PC-9 (cell line): ENCODE results near the gene CYB5A. TPM values are rescaled to one million over a fixed set of nuclear protein-coding genes. Genes with fewer than 3 reads are reported as not detected.

ENCODE experiments used
- BruUV-seq: library from RNA; stranded (reverse); fragments of 400-500 nt; replicated peaks from 2 replicates; lab custom pipeline; 2021; lab: Mats Ljungman, UMichigan
- CTCF ChIA-PET: fragments of 300-600 bp; sonication (Branson Sonifier 250); formaldehyde crosslinking; loops from one replicate; lab custom pipeline; 2022; ENCODE audit warnings: antibody characterized with exemption; lab: Charles Lee
- POLR2A ChIA-PET: fragments of 300-600 bp; sonication (Branson Sonifier 250); formaldehyde crosslinking; loops from one replicate; lab custom pipeline; 2022; ENCODE audit warnings: antibody characterized with exemption; ENCODE audit not compliant: unreplicated experiment; lab: Charles Lee
- DNase-seq, 2 experiments: peaks; one replicate each; pipeline versions ENCODE4 v3.0.0 to v3.0.0-alpha.2; 2015 to 2022; ENCODE audit warnings: mixed read lengths in 1 of 2
- H2AFZ ChIP-seq: fragments of 200-600 bp; sonication (generic); 2 replicates; pipeline ENCODE4 v1.8.1; 2017; ENCODE audit warnings: antibody characterized with exemption
- H3F3A ChIP-seq: fragments of 200-600 bp; sonication (generic); 2 replicates; pipeline ENCODE4 v1.8.1; 2017; ENCODE audit warnings: antibody characterized with exemption, mild to moderate bottlenecking, low read depth; ENCODE audit not compliant: insufficient read depth
- H3K27ac ChIP-seq: fragments of 200-600 bp; sonication (generic); 2 replicates; pipeline ENCODE4 v1.6.1; 2016; ENCODE audit warnings: mixed run types
- H3K27me3 ChIP-seq: fragments of 200-600 bp; sonication (generic); 2 replicates; pipeline ENCODE4 v1.6.1; 2016; ENCODE audit warnings: low read depth, mixed run types; ENCODE audit not compliant: insufficient read depth
- H3K36me3 ChIP-seq: fragments of 200-600 bp; sonication (generic); 2 replicates; pipeline ENCODE4 v1.6.1; 2016; ENCODE audit warnings: low read depth, mixed run types
- H3K4me1 ChIP-seq: fragments of 200-600 bp; sonication (generic); replicated peaks from 2 replicates; pipeline ENCODE4 v1.6.1; 2016; ENCODE audit warnings: mixed run types; ENCODE audit not compliant: insufficient read depth
- H3K4me2 ChIP-seq: fragments of 200-600 bp; sonication (generic); 2 replicates; pipeline ENCODE4 v1.6.1; 2017; ENCODE audit warnings: mixed run types
- H3K4me3 ChIP-seq: fragments of 200-600 bp; sonication (generic); 2 replicates; pipeline ENCODE4 v1.6.1; 2016; ENCODE audit warnings: mixed run types
- H3K79me2 ChIP-seq: fragments of 200-600 bp; sonication (generic); 2 replicates; pipeline ENCODE4 v1.6.1; 2017; ENCODE audit warnings: low read depth, mixed run types
- H3K9me2 ChIP-seq: fragments of 200-600 bp; sonication (generic); 2 replicates; pipeline ENCODE4 v1.8.1; 2017; ENCODE audit warnings: mild to moderate bottlenecking; ENCODE audit not compliant: insufficient read depth
- H3K9me3 ChIP-seq: fragments of 200-600 bp; sonication (generic); 2 replicates; pipeline ENCODE4 v1.8.1; 2016; ENCODE audit warnings: low read depth; ENCODE audit not compliant: insufficient read depth
- H4K20me1 ChIP-seq: fragments of 200-600 bp; sonication (generic); 2 replicates; pipeline ENCODE4 v1.8.1; 2017; ENCODE audit not compliant: insufficient read depth
- EZH2 ChIP-seq: fragments of 200-600 bp; sonication (generic); IDR thresholded peaks from 2 replicates; pipeline ENCODE4 v1.8.0; 2017; ENCODE audit warnings: antibody characterized with exemption, low read depth
- intact Hi-C: fragments of 100-400 bp; cut with micrococcal nuclease; formaldehyde crosslinking; loops from one replicate; pipeline ENCODE4 v1.10.0; 2022; ENCODE audit not compliant: unreplicated experiment
- total RNA-seq: library from RNA; stranded (reverse); gene quantifications from 2 replicates; pipeline ENCODE4 v1.2.3, GENCODE V29; 2021
- TF ChIP-seq, protein P1 (sequence below): fragments of 200-600 bp; sonication (generic); conservative IDR thresholded peaks from 2 replicates; pipeline ENCODE4 v1.6.1; 2017; ENCODE audit warnings: mixed run types, antibody characterized with exemption, mild to moderate bottlenecking, moderate library complexity

Gene CYB5A
- total RNA-seq, 1 experiment from 2014 or later, result 109 TPM

DNA sequence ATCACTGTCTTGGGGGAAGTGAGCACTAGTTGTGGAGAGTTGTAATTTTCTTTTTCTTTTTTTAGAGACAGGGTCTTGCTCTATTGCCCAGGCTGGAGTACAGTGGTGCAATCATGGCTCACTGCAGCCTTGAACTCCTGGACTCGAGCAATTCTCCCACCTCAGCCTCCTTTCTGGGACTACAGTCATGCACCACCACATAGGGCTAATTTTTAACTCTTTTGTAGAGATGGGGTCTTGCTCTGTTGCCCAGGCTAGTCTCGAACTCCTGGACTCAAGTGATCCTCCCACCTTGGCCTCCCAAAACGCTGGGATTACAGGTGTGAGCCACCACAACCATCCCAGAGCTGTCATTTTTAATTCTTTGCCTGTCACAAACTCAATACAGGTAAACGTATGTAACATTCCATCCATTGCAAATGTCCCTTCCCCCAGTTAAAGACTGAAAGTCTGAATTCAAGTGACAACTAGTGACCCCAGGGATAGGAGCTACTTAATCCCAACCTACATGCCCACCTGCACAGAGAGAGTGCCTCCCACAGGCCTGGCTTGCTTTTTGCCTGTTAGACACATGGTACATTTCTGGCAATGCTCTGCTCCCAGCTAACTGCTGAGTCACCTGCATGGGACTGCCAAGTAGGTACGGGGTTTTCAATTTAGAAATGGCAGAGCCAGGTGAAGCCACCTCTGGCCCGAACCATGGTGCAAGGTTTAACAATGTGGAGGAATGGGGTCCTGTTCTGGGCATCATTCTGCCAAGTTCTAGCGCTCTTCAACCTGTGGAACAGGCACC lies 60.6 kb downstream of the CYB5A start:
- intact Hi-C loops, result no loop called here
- H3F3A ChIP-seq, result peaks cover 27% of the 10 kb centered on the region
- CTCF ChIA-PET, result no interaction called here
- peaks cover 61% of the 10 kb centered on the region for H3K4me1 ChIP-seq
- peak; percentile 17 to 76 for DNase-seq
- H3K27ac ChIP-seq, result peak overlapping the region; percentile 34
- no peak for TF ChIP-seq EZH2
- TF ChIP-seq, protein P1, sequence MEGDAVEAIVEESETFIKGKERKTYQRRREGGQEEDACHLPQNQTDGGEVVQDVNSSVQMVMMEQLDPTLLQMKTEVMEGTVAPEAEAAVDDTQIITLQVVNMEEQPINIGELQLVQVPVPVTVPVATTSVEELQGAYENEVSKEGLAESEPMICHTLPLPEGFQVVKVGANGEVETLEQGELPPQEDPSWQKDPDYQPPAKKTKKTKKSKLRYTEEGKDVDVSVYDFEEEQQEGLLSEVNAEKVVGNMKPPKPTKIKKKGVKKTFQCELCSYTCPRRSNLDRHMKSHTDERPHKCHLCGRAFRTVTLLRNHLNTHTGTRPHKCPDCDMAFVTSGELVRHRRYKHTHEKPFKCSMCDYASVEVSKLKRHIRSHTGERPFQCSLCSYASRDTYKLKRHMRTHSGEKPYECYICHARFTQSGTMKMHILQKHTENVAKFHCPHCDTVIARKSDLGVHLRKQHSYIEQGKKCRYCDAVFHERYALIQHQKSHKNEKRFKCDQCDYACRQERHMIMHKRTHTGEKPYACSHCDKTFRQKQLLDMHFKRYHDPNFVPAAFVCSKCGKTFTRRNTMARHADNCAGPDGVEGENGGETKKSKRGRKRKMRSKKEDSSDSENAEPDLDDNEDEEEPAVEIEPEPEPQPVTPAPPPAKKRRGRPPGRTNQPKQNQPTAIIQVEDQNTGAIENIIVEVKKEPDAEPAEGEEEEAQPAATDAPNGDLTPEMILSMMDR, result no peak; the same call in 1 of the 2 replicates
- H3K27me3 ChIP-seq, result no peaks in the 10 kb centered on the region
- H3K4me3 ChIP-seq, result no peak overlapping the region
- no TSS peak for BruUV-seq
- H3K36me3 ChIP-seq, result no peaks in the 10 kb centered on the region
- H2AFZ ChIP-seq, result peak overlapping the region; percentile 35; the same call in 1 of the 2 replicates
- no peaks in the 10 kb centered on the region for H4K20me1 ChIP-seq
- no peaks in the 10 kb centered on the region for H3K9me3 ChIP-seq
- POLR2A ChIA-PET, result no interaction called here
- H3K4me2 ChIP-seq, result peak overlapping the region; percentile 35
- H3K79me2 ChIP-seq, result no peaks in the 10 kb centered on the region
- no peaks in the 10 kb centered on the region for H3K9me2 ChIP-seq

DNA sequence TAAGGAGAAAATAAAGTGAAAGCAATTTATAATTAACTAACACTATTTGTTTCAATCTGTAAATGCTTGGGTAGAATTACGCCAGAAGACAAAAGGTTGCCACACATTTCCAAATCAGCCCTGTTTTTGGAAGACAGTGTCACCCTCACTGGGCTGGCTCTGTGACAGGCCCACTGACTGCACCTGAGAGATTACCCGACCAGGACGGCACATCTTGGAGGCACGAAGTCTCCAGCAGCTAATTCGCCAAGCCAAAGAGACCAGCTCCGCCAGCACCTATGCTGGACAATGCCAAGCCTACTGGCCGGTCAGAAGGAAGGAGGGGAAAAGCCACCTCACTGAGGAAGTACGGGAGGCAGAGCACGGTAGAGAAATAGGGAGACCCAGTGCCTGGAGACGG lies 61.9 kb downstream of the CYB5A start:
- BruUV-seq, result no TSS peak

GRCh38 chr18:74229005-74229404 lies 62.8 kb downstream of the CYB5A start:
- no peak overlapping the region for H2AFZ ChIP-seq
- H3K27me3 ChIP-seq, result no peaks in the 10 kb centered on the region
- no peak for DNase-seq
- H3K4me1 ChIP-seq, result peaks cover 56% of the 10 kb centered on the region
- intact Hi-C loops, result no loop called here
- no peaks in the 10 kb centered on the region for H3K9me3 ChIP-seq
- no peaks in the 10 kb centered on the region for H3K9me2 ChIP-seq
- H3F3A ChIP-seq, result peaks cover 17% of the 10 kb centered on the region
- BruUV-seq, result no TSS peak
- H3K79me2 ChIP-seq, result no peaks in the 10 kb centered on the region
- no peak overlapping the region for H3K4me3 ChIP-seq
- H3K36me3 ChIP-seq, result no peaks in the 10 kb centered on the region
- H4K20me1 ChIP-seq, result no peaks in the 10 kb centered on the region
- H3K4me2 ChIP-seq, result no peak overlapping the region
- ChIA-PET CTCF (no interaction called here), POLR2A (no interaction called here)
- no peak overlapping the region for H3K27ac ChIP-seq
- TF ChIP-seq, protein P1, result no peak
- TF ChIP-seq EZH2, result no peak

More for the DNA sequence above, 61.9 kb downstream of the CYB5A start:
- Histone ChIP-seq H3K4me3 (no peak overlapping the region), H3K79me2 (no peaks in the 10 kb centered on the region), H3K9me2 (no peaks in the 10 kb centered on the region), H3K27ac (no peak overlapping the region), H3K36me3 (no peaks in the 10 kb centered on the region), H3K4me2 (no peak overlapping the region), H3K9me3 (no peaks in the 10 kb centered on the region), H2AFZ (no peak overlapping the region), H3K4me1 (peaks cover 61% of the 10 kb centered on the region), H3F3A (peaks cover 25% of the 10 kb centered on the region), H3K27me3 (no peaks in the 10 kb centered on the region), H4K20me1 (no peaks in the 10 kb centered on the region)
- TF ChIP-seq, protein P1, result no peak
- TF ChIP-seq EZH2, result no peak
- POLR2A ChIA-PET, result interaction anchor here (0.5 kb wide), 1 partner anchor 35 kb away, joined by 26 read pairs; no protein-coding TSS in a partner anchor
- CTCF ChIA-PET, result no interaction called here
- intact Hi-C loops, result no loop called here
- DNase-seq, result no peak
